ENCODE results near the gene CNOT6L. TPM values are rescaled to one million over a fixed set of nuclear protein-coding genes. Genes with fewer than 3 reads are reported as not detected.
"Not testable (repeated sequence)": the region's sequence is repeated elsewhere in the genome, so short reads cannot be mapped to it uniquely, and the experiment has no call there.

The CNOT6L gene
- total RNA-seq, 1 donor from 2014 or later = 21.8 TPM

DNA sequence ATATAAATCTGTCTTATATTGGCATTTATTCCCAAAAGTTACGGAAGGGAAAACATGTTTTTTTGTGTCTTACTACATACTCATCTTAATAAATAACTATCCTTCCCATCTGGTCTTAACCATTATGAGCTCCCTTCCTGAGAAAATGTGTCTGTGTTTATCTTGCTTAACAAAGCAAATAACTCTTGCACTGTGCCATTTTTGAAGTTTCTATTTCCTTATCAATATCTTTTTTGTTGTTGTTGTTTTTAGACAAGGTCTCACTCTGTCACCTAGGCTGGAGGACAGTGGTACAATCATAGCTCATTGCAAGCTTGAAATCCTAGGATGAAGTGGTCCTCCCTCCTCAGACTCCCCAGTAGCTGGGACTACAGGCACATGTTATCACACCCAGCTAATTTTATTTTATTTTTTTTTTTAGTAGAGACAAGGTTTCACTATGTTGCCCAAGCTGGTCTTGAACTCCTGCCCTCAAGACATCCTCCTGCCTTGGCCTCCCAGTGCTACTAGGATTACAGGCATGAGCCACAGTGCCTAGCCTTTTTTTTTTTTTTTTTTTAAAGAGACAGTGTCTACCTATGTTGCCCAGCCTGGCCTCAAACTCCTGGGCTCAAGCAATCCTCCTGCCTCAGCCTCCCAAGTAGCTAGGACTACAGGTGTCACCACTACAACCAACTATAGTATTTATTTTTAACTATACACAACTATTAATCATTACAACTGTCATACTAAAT lies 36.9 kb downstream of the CNOT6L start:
- no peaks in the 10 kb centered on the region for H3K9me3 ChIP-seq (replicated peaks)
- no peak for DNase-seq

DNA sequence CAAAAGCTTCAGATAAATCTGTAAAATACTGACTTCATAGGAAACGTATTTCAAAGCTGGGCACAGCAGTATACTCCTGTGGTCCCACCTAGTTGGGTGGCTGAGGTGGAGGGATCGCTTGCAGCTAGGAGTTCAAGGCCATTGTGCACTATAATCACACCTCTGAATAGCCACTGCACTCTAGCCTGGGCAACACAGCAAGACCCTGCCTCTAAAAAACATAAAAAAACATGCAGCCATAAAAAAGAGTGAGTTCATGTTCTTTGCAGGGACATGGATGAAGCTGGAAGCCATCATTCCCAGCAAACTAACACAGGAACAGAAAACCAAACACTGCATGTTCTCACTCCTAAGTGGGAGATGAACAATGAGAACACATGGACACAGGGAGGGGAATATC lies 38.4 kb downstream of the CNOT6L start:
- H3K36me3 ChIP-seq; intact Hi-C loops (cut with micrococcal nuclease); H3K27ac ChIP-seq (replicated peaks); DNase-seq; H3K4me3 ChIP-seq; H3K9me3 ChIP-seq (replicated peaks); H3K27me3 ChIP-seq (ENCODE audit: low read depth): not testable (repeated sequence)
- peaks cover 52% of the 10 kb centered on the region for H3K4me1 ChIP-seq

More for the DNA sequence above, 36.9 kb downstream of the CNOT6L start:
- H3K27ac ChIP-seq (replicated peaks) = no peak overlapping the region
- H3K36me3 ChIP-seq = no peaks in the 10 kb centered on the region
- TF ChIP-seq, protein P1, sequence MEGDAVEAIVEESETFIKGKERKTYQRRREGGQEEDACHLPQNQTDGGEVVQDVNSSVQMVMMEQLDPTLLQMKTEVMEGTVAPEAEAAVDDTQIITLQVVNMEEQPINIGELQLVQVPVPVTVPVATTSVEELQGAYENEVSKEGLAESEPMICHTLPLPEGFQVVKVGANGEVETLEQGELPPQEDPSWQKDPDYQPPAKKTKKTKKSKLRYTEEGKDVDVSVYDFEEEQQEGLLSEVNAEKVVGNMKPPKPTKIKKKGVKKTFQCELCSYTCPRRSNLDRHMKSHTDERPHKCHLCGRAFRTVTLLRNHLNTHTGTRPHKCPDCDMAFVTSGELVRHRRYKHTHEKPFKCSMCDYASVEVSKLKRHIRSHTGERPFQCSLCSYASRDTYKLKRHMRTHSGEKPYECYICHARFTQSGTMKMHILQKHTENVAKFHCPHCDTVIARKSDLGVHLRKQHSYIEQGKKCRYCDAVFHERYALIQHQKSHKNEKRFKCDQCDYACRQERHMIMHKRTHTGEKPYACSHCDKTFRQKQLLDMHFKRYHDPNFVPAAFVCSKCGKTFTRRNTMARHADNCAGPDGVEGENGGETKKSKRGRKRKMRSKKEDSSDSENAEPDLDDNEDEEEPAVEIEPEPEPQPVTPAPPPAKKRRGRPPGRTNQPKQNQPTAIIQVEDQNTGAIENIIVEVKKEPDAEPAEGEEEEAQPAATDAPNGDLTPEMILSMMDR (IDR thresholded peaks at IDR 0.05; ENCODE audit: borderline replicate concordance) = no peak
- intact Hi-C loops (cut with micrococcal nuclease) = no loop called here
- H3K27me3 ChIP-seq (ENCODE audit: low read depth) = no peaks in the 10 kb centered on the region
- H3K4me3 ChIP-seq = no peak overlapping the region
- peaks cover 36% of the 10 kb centered on the region for H3K4me1 ChIP-seq

DNA sequence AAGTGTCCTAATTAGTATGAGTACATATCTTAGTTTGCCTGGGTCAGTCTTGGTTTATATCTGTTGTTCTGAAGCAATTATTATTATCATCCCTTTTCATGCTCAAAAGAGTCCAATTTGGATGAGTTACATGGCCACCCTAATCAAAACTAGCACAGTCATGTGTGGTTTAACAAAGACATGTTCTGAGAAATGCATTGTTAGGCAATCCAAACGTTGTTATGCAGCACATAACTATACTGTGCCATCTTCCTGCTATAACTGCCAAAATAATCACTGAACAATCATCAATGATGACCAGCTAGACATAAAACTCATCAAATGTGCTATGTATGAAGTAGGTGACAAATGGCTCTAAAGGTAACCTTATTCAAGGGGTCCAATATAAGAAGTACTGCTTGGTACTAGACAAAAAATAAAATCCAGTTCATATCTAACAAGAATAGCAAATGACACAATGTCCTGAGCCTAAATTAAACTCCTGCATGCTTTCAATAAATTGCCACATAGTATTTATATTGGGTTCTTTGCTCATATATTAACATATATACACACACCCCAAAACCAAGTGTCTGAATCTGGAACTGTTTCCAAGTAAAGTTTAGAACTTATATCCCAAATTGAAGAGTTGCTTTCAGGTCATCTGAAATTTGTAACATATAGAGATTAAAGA lies 41.9 kb downstream of the CNOT6L start:
- Histone ChIP-seq H3K36me3 (peaks cover 19% of the 10 kb centered on the region), H3K27ac (replicated peaks) (no peak overlapping the region), H3K9me3 (replicated peaks) (no peaks in the 10 kb centered on the region), H3K27me3 (ENCODE audit: low read depth) (no peaks in the 10 kb centered on the region), H3K4me1 (peaks cover 37% of the 10 kb centered on the region), H3K4me3 (no peak overlapping the region)
- TF ChIP-seq, protein P1 (IDR thresholded peaks at IDR 0.05; ENCODE audit: borderline replicate concordance) = no peak
- intact Hi-C loops (cut with micrococcal nuclease) = no loop called here
- no peak for DNase-seq

DNA sequence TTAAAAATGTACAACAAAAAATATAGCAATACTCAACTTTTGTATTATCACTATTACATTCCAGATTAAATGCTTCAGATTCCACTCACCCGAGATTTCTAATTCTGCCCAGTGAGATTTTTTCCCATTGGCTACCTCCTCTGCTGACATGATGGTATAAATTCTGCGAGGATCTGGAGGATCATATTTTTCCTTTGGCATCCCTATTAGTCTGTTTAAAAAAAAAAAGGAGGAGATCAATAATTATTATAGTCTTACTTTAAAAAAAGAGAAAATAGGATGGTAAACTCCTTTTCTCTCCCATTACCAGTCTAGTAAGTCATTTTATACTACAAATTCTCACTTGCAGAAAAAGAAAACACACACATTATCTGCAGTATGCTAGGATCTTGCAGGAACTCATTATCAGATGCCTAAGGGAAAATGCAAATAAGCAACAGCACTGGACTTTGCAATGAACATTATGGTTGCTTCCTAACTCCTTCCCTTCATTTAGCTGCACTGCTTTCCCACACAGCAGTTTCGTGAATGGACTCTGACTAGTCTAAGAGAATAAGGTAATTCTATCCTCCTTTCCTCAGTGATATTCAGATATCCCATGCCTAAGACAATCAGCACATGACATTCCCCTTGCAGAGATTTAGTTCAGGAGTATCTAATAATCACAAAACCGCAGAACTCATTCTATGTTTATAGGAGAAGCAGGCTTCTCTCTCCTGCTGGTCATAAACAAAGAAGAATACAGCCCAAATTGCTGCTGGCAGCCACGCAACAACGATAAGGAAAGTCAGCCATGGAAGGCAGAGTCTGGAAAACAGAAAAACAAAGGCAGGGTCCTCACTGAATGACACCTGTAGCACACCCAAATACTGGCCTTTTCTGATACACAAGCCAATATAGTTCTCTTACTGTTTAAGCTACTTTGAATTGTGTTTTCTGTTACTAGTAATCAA lies 42.7 kb downstream of the CNOT6L start:
- intact Hi-C loops (cut with micrococcal nuclease) = no loop called here
- peaks cover 29% of the 10 kb centered on the region for H3K4me1 ChIP-seq
- TF ChIP-seq, protein P1 (IDR thresholded peaks at IDR 0.05; ENCODE audit: borderline replicate concordance) = no peak
- H3K9me3 ChIP-seq (replicated peaks) = no peaks in the 10 kb centered on the region
- H3K27me3 ChIP-seq (ENCODE audit: low read depth) = no peaks in the 10 kb centered on the region
- no peak for DNase-seq
- no peak overlapping the region for H3K27ac ChIP-seq (replicated peaks)
- peaks cover 21% of the 10 kb centered on the region for H3K36me3 ChIP-seq
- no peak overlapping the region for H3K4me3 ChIP-seq

DNA sequence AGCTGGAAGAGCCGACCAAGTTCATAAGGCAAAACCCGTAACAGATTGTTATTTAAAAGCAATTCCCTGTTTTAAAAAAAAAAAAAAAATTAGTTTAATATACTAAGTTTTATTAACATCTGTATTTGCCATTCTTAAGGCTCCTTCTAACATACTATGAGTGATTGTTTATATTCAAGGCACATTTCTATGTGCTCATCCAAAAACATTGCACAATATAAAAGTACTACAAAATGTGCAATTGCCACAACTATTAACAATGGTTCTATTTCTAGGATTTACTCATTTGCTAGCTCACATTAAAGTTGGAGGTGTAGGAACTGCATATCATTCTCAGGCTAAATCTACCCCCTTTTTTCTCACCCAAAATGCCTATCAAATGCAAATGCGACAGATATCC lies 46.1 kb downstream of the CNOT6L start:
- TF ChIP-seq, protein P1 (IDR thresholded peaks at IDR 0.05; ENCODE audit: borderline replicate concordance) = no peak
- Histone ChIP-seq H3K36me3 (peaks cover 26% of the 10 kb centered on the region), H3K9me3 (replicated peaks) (no peaks in the 10 kb centered on the region), H3K27ac (replicated peaks) (no peak overlapping the region), H3K4me1 (peaks cover 24% of the 10 kb centered on the region), H3K4me3 (no peak overlapping the region), H3K27me3 (ENCODE audit: low read depth) (no peaks in the 10 kb centered on the region)
- intact Hi-C loops (cut with micrococcal nuclease) = no loop called here
- DNase-seq = no peak

All from left ventricle myocardium inferior (tissue), 1 donor.